T-helper 9 cell (primary cell): ENCODE results near the gene PRSS8.
"Not testable (repeated sequence)": the region's sequence is repeated elsewhere in the genome, so short reads cannot be mapped to it uniquely, and the experiment has no call there.

ENCODE experiments used
- DNase-seq: peaks from one replicate; pipeline ENCODE4 v3.0.0-alpha.2; 2020

The PRSS8 gene

GRCh38 chr16:31143694-31144148 lies 8.2 kb upstream of the PRSS8 start:
- no peak for DNase-seq

GRCh38 chr16:31143011-31143693 lies 7.6 kb upstream of the PRSS8 start:
- DNase-seq: no peak

- DNase-seq: peak; percentile 92
Measured at GRCh38 chr16:31142109-31143010, 6.8 kb upstream of the PRSS8 start.

GRCh38 chr16:31141489-31142108 lies 6.1 kb upstream of the PRSS8 start:
- DNase-seq: no peak

GRCh38 chr16:31141071-31141469 lies 5.5 kb upstream of the PRSS8 start:
- not testable (repeated sequence) for DNase-seq

- no peak for DNase-seq
Measured at GRCh38 chr16:31138621-31139578, 3.4 kb upstream of the PRSS8 start.

- not testable (repeated sequence) for DNase-seq
Measured at GRCh38 chr16:31136822-31137499, 1.4 kb upstream of the PRSS8 start.

GRCh38 chr16:31136287-31136662 lies 748 bp upstream of the PRSS8 start:
- DNase-seq: no peak

GRCh38 chr16:31134625-31135534 lies 647 bp downstream of the PRSS8 start:
- DNase-seq: no peak

- DNase-seq: no peak
Measured at GRCh38 chr16:31134091-31134571, 1.4 kb downstream of the PRSS8 start.

GRCh38 chr16:31133046-31133501 lies 2.5 kb downstream of the PRSS8 start:
- DNase-seq: no peak

GRCh38 chr16:31132303-31132979 lies 3.1 kb downstream of the PRSS8 start:
- no peak for DNase-seq

- DNase-seq: no peak
Measured at GRCh38 chr16:31131841-31132271, 3.7 kb downstream of the PRSS8 start.

- DNase-seq: no peak
Measured at GRCh38 chr16:31131416-31131815, 4.1 kb downstream of the PRSS8 start.

GRCh38 chr16:31130899-31131298 lies 4.6 kb downstream of the PRSS8 start:
- no peak for DNase-seq

- DNase-seq: no peak
Measured at GRCh38 chr16:31130336-31130891, 5.1 kb downstream of the PRSS8 start.

GRCh38 chr16:31129568-31130335 lies 5.8 kb downstream of the PRSS8 start:
- no peak for DNase-seq
